Neural cell (in vitro differentiated cells): ENCODE measurements around the gene TEX35.

Experiments used
- CTCF ChIP-seq: fragments of 450-650 bp; IDR thresholded peaks from 2 replicates; pipeline ENCODE4 v1.5.1; 2014; ENCODE audit warnings: antibody characterized with exemption, mild to moderate bottlenecking, moderate library complexity; ENCODE audit not compliant: poor library complexity, severe bottlenecking
- EZH2 ChIP-seq: fragments of 200-600, 300-800 bp; shearing (Covaris generic), sonication (generic); IDR thresholded peaks from 2 replicates; pipeline ENCODE4 v1.6.1; 2014; ENCODE audit warnings: antibody characterized with exemption, low read length, borderline replicate concordance, mild to moderate bottlenecking; ENCODE audit not compliant: insufficient read depth, poor library complexity, severe bottlenecking
- MXI1 ChIP-seq: fragments of 450-650 bp; conservative IDR thresholded peaks from 2 replicates; pipeline ENCODE4 v1.6.1; 2014; ENCODE audit warnings: antibody characterized with exemption, mild to moderate bottlenecking; ENCODE audit not compliant: poor library complexity, severe bottlenecking
- POLR2AphosphoS5 ChIP-seq: IDR thresholded peaks from 2 replicates; pipeline ENCODE4 v1.6.1; 2012
- SMC3 ChIP-seq: fragments of 450-650 bp; conservative IDR thresholded peaks from 2 replicates; pipeline ENCODE4 v1.6.1; 2014; ENCODE audit warnings: antibody characterized with exemption, mild to moderate bottlenecking, moderate library complexity; ENCODE audit not compliant: poor library complexity

- TF ChIP-seq CTCF (no peak), POLR2AphosphoS5 (no peak), SMC3 (no peak), EZH2 (no peak), MXI1 (no peak)
These were observed 51.9 kb downstream of the TEX35 start for GRCh38 chr1:178564783-178565180.
